Neuron (in vitro differentiated cells): Measurements from ENCODE around the gene NCOA7.
"Not testable (repeated sequence)": the region's sequence is repeated elsewhere in the genome, so short reads cannot be mapped to it uniquely, and the experiment has no call there.

ENCODE experiments used
- H2AFZ ChIP-seq: one replicate; pipeline ENCODE4 v1.6.1; 2013; ENCODE audit warnings: low read depth, mild to moderate bottlenecking, inconsistent platforms, low read length, moderate library complexity
- H3K27me3 ChIP-seq: one replicate; pipeline ENCODE4 v1.6.1; 2013; ENCODE audit warnings: low read length; ENCODE audit not compliant: insufficient read depth
- H3K36me3 ChIP-seq: one replicate; pipeline ENCODE4 v1.6.1; 2013; ENCODE audit warnings: low read length; ENCODE audit not compliant: insufficient read depth
- H3K4me1 ChIP-seq: one replicate; pipeline ENCODE4 v1.6.1; 2013; ENCODE audit warnings: low read length; ENCODE audit not compliant: insufficient read depth
- H3K4me3 ChIP-seq: 2 replicates; pipeline ENCODE4 v1.5.1; 2013; ENCODE audit warnings: mild to moderate bottlenecking, low read length, moderate library complexity
- H3K9me3 ChIP-seq: one replicate; pipeline ENCODE4 v1.6.1; 2013; ENCODE audit warnings: low read length

NCOA7 gene

DNA sequence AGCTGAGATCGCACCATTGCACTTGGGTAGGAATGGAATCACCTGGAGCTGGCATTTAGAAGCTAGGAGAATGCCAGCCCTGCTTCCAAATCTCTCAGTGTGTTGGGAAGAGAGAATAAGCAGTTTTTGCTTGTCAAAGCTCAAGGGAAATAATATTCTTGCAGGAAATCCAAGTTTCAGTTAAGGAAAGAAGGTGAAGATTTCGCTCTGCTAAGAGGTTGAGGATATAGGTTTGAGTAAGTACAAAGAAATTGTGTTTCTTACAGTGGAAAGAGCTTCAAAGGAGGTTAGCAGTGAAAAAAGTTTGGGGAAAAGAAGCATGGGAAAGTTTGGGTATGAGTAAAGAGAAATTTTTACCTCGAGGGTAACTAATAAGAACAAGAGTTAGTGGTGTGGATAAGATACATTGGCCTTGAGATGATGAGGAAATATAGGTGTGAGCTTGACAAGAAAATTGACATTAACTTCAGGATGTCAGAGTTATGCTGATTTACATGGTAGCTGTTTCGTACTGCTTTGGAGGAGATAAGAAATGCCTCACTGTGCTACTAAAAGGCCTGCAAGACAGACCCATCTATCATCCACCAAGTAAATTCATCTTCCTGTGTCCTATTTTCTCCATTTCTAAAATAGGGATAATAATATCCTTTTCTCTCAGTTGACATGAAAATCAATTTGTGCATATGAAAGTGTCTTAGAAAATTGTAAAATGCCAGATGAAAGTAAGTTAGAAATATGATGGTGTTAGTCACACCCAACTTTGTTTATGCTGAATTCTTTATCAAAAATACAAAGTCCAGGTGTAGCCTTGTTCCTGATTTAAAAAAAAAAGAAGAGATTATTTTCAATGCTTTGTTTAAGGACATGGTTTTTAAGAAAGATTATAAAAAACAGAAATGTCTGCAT lies 153.0 kb downstream of the NCOA7 start:
- no peaks in the 10 kb centered on the region for H3K36me3 ChIP-seq
- H2AFZ ChIP-seq, result no peak overlapping the region
- H3K9me3 ChIP-seq, result no peaks in the 10 kb centered on the region
- no peak overlapping the region for H3K4me3 ChIP-seq
- H3K4me1 ChIP-seq, result no peaks in the 10 kb centered on the region
- peaks cover 4% of the 10 kb centered on the region for H3K27me3 ChIP-seq

DNA sequence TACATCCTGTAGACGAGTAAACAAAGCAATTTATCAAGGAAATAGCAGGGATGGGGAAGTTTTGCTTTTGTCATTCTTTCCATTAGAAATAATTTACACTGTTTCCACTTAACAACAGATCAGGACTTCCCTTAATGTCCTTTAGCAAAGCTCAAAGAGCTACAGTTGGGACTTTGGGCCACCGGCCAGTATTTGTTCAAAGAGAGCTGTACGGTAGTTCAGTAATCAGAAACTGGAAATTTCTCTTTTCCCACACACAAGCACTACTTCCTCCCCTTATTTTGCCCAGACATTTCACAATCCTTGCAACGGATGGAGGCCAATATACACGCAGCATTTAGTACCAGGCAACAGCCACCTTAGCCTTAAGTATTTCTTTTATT lies 153.7 kb downstream of the NCOA7 start:
- Histone ChIP-seq H3K27me3 (peaks cover 4% of the 10 kb centered on the region), H3K36me3 (no peaks in the 10 kb centered on the region), H3K9me3 (no peaks in the 10 kb centered on the region), H2AFZ (no peak overlapping the region), H3K4me1 (no peaks in the 10 kb centered on the region), H3K4me3 (no peak overlapping the region)

DNA sequence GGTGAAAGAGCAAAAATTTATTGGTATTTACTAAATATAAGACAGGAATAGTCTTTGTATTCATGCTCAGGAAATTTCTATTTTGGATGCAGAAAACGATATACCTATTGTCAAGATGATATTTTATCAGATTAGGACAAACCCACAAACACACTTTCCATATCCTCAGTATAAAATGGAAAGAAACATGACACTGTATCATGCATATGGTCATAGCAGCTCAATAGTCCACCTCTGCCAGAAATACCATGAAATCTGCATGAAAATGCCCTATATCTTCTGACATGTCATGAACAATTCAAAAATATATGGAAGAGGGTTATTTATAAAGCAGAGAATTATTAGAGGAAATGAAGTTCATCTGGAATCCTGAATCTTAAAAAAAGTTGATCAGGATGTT lies 154.1 kb downstream of the NCOA7 start:
- H3K4me3 ChIP-seq, result no peak overlapping the region
- H3K9me3 ChIP-seq, result no peaks in the 10 kb centered on the region
- no peaks in the 10 kb centered on the region for H3K36me3 ChIP-seq
- no peaks in the 10 kb centered on the region for H3K4me1 ChIP-seq
- H3K27me3 ChIP-seq, result peaks cover 4% of the 10 kb centered on the region
- no peak overlapping the region for H2AFZ ChIP-seq

DNA sequence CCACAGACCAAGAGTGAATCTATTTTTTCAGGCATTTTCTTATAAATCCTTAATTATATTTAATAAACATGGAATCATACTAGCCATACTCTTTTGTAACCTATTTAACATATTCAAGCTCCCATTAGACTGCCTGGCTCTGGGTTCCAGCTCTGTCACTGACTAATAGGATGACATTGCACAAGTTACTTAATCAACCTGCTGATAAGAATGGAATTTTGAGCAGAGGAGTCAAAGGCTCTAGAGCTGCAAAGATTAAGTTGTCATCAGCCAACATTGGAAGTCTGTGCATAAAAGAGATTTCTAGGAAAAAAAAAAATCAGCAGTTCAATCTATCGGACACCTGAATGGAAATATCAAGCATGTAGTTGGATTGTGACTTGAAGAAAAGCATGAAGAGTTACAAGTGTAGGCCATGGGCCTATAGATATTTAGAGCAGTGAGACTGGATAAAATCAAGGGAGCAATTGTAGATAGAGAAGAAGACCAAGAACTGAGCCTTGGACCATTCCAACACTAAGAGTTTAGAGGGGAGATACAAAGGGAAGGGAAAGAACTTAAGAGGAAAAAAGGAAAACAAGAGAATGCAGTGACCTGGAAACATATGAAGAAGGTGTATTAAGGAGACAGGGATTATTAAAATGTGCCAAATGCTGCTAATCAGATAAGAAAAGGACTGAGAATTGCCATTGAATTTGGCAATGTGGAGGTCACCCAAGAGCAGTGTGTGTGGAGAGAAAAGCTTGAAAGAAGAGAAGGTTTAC lies 154.8 kb downstream of the NCOA7 start:
- Histone ChIP-seq H3K27me3 (peaks cover 4% of the 10 kb centered on the region), H2AFZ (no peak overlapping the region), H3K4me3 (no peak overlapping the region), H3K36me3 (no peaks in the 10 kb centered on the region), H3K9me3 (no peaks in the 10 kb centered on the region), H3K4me1 (no peaks in the 10 kb centered on the region)

DNA sequence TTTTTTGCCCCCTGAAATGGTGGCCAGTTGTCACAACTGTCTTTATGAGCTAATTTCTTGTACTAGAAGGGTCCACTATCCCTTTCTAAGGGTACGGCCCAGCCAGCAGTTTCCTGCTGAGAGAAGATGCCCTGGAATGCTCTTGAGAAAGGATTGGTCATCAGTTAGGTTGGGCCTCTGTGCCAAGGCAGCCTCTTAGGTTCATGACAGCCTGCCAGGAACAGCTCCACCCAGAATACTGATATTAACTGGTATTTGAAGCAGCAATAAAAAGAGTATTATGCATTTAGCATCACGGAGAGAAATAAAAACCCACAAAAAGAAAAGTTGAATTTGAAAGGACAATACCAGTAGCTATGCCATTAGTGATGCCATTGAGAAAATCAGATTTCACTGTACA lies 156.9 kb downstream of the NCOA7 start:
- no peaks in the 10 kb centered on the region for H3K9me3 ChIP-seq
- H3K4me1 ChIP-seq, result no peaks in the 10 kb centered on the region
- peaks cover 4% of the 10 kb centered on the region for H3K27me3 ChIP-seq
- H2AFZ ChIP-seq, result no peak overlapping the region
- H3K4me3 ChIP-seq, result no peak overlapping the region
- H3K36me3 ChIP-seq, result no peaks in the 10 kb centered on the region

DNA sequence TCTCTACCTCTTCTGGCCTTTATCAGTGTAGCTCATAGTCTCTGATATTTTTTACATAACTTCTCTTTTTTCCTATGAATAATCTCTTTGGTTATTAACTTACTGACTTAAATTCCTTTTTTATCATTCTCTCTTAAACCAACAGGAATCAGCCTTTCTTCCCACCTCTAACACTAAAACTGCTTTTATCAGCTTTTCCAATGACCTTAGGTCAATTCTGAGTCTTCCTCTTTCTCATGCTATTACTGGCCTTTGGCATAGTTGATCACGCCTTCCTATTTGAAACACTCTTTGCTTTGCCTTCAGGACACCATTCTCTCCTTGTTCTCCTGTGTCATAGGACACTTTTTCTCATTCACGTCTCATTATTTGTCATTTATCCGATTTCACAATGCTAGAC lies 157.7 kb downstream of the NCOA7 start:
- Histone ChIP-seq H2AFZ (no peak overlapping the region), H3K9me3 (no peaks in the 10 kb centered on the region), H3K4me3 (no peak overlapping the region), H3K36me3 (no peaks in the 10 kb centered on the region), H3K27me3 (peaks cover 3% of the 10 kb centered on the region), H3K4me1 (no peaks in the 10 kb centered on the region)

DNA sequence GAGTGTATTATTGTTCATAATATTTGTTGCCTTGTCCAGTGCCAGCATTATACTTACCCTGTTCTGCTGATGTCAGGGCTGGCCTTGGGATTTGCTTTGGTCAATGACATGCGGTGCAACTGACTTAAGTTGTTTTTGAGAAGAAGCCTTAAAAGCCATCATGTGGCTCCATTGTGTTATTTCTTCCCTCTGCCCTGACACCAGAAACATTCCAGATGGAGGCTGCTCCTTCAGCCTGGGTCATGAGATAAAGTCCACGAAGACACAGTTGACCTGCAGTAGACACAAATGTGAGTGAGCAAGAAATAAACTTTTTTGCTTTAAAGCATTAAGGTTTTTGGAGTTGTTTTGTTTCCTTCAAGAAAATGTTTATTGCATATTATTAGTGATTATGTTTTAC lies 158.3 kb downstream of the NCOA7 start:
- Histone ChIP-seq H3K4me3 (no peak overlapping the region), H3K4me1 (no peaks in the 10 kb centered on the region), H3K9me3 (no peaks in the 10 kb centered on the region), H3K36me3 (no peaks in the 10 kb centered on the region), H3K27me3 (peaks cover 3% of the 10 kb centered on the region), H2AFZ (no peak overlapping the region)

DNA sequence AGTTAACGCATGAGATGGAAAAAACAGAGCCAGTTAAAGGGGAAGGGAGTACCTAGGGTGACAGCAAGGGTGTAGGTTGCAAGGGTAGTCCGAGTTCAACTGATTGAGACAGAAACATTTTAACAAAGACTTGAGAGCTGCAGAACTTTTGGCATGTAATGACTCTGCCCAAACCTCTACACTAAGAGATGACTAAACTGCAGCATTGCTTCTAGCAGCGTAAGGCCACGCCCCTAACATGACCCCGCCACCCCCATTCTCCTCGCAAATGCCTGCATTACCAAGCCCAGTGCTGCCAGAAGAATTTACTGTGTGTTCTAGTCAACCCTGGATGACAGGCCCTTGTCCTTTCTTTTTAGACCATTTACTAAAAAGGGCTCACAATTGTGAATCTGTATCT lies 159.5 kb downstream of the NCOA7 start:
- Histone ChIP-seq H3K27me3 (peaks cover 3% of the 10 kb centered on the region), H3K4me3 (no peak overlapping the region), H3K36me3 (no peaks in the 10 kb centered on the region), H2AFZ (no peak overlapping the region), H3K4me1 (no peaks in the 10 kb centered on the region), H3K9me3 (no peaks in the 10 kb centered on the region)

DNA sequence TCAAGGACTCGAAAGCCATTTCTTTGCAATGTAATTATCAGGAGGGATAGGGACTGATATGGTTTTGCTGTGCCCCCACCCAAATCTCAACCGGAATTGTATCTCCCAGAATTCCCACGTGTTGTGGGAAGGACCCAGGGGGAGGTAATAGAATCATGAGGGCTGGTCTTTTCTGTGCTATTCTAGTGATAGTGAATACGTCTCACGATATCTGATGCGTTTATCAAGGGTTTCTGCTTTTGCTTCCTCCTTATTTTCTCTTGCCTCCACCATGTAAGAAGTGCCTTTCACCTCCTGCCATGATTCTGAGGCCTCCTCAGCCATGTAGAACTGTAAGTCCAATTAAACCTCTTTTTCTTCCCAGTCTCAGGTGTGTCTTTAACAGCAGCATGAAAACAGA lies 160.0 kb downstream of the NCOA7 start:
- H3K4me1 ChIP-seq, H3K4me3 ChIP-seq, H2AFZ ChIP-seq, H3K27me3 ChIP-seq, H3K36me3 ChIP-seq, H3K9me3 ChIP-seq: not testable (repeated sequence)

DNA sequence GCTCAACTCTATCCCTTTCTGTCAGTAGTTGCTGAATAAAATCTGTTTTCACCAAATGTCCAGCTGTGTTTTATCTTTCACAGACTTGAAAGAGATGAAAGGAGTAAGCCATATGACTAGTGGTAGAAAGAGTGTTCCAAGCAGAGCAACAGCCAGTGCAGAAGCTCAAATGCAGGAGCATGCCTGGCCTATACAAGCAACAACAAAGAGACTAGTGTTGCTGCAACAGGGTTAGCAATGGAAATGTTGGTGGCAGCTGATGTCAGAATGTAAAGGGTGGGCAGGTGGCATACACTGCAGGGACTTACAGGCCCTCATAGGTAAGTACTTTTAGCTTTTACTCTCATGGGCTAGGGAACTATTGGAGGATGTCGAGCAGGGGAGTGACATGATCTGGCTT lies 160.6 kb downstream of the NCOA7 start:
- Histone ChIP-seq H3K27me3 (peaks cover 3% of the 10 kb centered on the region), H3K9me3 (no peaks in the 10 kb centered on the region), H3K4me1 (peaks cover 5% of the 10 kb centered on the region), H2AFZ (no peak overlapping the region), H3K36me3 (no peaks in the 10 kb centered on the region), H3K4me3 (no peak overlapping the region)

DNA sequence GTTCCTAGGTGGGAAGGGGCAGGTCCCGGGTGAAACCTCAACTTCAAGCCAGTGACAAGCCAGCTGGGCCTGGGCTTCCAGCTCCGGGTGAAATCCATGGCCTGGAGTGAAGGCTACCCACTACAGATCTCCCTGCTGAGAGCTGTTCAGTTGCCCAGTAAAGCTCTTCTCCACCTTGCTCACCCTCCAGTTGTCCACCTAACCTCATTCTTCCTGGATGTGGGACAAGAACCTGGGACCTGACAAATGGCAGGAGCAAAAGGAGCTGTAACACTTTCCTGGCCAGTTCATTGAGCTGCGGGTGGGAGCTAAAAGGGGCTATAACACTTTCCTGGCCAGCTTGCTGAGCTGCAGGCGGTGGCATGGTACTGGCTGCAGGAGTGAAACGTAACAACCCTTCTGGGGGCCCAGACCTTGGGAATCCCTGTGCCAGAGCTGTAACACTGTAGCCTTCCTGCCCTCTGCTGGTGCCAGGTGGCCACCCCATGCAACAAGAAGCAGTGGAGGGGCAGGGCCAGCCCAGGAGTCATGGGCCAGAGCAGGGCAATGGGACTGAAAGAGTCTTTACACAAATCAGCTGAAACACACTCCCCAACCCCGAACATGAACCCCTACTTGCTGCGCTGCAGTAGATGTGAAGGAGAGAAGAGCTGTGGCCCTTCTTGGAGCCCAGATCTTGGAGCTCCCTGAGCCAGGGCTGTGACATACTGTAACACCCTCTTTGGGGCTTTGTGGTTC lies 162.2 kb downstream of the NCOA7 start:
- no peak overlapping the region for H3K4me3 ChIP-seq
- no peaks in the 10 kb centered on the region for H3K36me3 ChIP-seq
- H3K27me3 ChIP-seq, result peaks cover 3% of the 10 kb centered on the region
- H3K4me1 ChIP-seq, result peaks cover 12% of the 10 kb centered on the region
- H3K9me3 ChIP-seq, result no peaks in the 10 kb centered on the region
- no peak overlapping the region for H2AFZ ChIP-seq

DNA sequence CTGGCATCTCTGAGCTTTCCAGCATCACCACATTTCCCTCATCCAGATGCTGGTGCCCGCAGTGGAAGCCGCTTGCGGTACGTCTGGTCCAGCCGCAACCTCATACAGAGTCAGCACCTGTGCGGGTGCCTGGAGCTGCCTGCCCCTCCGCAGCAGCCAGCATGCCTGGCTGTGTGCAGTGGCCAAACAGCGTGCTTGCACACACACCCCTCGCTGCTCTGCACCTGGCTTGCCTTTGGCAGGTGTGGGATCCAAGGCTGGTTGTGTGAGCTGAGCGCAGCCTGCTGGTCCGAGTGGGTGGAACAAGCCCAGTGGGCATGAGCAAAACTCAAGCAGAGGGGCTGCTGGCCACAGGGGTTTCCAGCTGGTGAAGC lies 162.7 kb downstream of the NCOA7 start:
- peaks cover 16% of the 10 kb centered on the region for H3K4me1 ChIP-seq
- H3K4me3 ChIP-seq, result no peak overlapping the region
- H2AFZ ChIP-seq, result no peak overlapping the region

DNA sequence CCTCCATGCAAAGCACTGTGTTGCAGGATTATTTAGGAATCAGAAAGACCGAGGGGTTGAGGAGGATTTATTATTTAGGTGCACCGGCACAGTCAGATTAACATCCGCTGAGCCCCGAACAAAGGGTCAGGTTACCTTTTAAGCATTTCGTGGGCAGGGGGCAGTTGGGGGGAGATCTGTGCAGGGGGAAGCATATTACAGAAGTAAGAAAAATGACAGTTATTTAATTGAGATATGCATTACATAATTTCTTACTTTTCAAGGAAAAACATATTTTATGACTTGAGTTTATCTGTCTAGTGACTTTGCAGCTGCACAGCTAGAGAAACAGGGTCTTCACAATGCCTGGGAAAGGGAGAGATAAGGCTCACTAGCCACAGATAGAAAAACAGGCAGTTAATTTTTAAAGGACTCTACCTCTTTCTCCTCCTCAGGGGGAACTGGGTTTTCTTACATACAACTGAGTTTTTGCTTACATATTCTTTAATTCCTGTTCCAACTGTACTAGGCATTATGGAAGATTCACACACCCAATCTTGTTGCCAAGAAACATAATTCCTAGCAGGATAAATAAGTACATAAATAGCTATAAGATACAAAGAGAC lies 164.1 kb downstream of the NCOA7 start:
- peaks cover 3% of the 10 kb centered on the region for H3K27me3 ChIP-seq
- H3K36me3 ChIP-seq, result no peaks in the 10 kb centered on the region
- H3K9me3 ChIP-seq, result no peaks in the 10 kb centered on the region
- H3K4me1 ChIP-seq, result peaks cover 16% of the 10 kb centered on the region
- no peak overlapping the region for H2AFZ ChIP-seq
- no peak overlapping the region for H3K4me3 ChIP-seq

More for the DNA sequence above, 162.7 kb downstream of the NCOA7 start:
- H3K27me3 ChIP-seq, result peaks cover 3% of the 10 kb centered on the region
- H3K9me3 ChIP-seq, result no peaks in the 10 kb centered on the region
- no peaks in the 10 kb centered on the region for H3K36me3 ChIP-seq
